Activated T-helper 2 cell treated with anti-CD3 and anti-CD28 coated beads, Interferon-gamma antibody, Interleukin-2, Interleukin-4, amounts not matched to agents 10 μg/mL and 5 μg/mL and 100 μg/mL, durations not matched to agents 14 hours and 24 hours and 36 hours (primary cell): ENCODE results near the gene SPC25. TPM values are rescaled to one million over a fixed set of nuclear protein-coding genes. Genes with fewer than 3 reads are reported as not detected.
"Not testable (repeated sequence)": the region's sequence is repeated elsewhere in the genome, so short reads cannot be mapped to it uniquely, and the experiment has no call there.

Experiments used
- DNase-seq: peaks from one replicate; pipeline ENCODE4 v3.0.0; 2021; ENCODE audit warnings: low spot score
- H3K27ac Mint-ChIP-seq: one replicate; pipeline ENCODE4 v1.8.0; 2021; ENCODE audit warnings: mixed read lengths
- H3K27me3 Mint-ChIP-seq: one replicate; pipeline ENCODE4 v1.8.0; 2021; ENCODE audit warnings: low read depth, mixed read lengths
- H3K36me3 Mint-ChIP-seq: one replicate; pipeline ENCODE4 v1.8.0; 2021; ENCODE audit warnings: low read depth, mixed read lengths
- H3K4me1 Mint-ChIP-seq: one replicate; pipeline ENCODE4 v1.8.0; 2021; ENCODE audit warnings: low read depth, mixed read lengths
- H3K4me3 Mint-ChIP-seq: one replicate; pipeline ENCODE4 v1.8.0; 2021; ENCODE audit warnings: low read depth, mild to moderate bottlenecking, moderate library complexity, mixed read lengths
- H3K9me3 Mint-ChIP-seq: one replicate; pipeline ENCODE4 v1.8.0; 2021; ENCODE audit warnings: mixed read lengths
- intact Hi-C: fragments of 100-400 bp; cut with micrococcal nuclease; formaldehyde crosslinking; loops from one replicate; pipeline ENCODE4 v1.15.1; 2023
- total RNA-seq: library from RNA; stranded (reverse); gene quantifications from 2 replicates; pipeline ENCODE4 v1.2.3, GENCODE V29; 2022

The SPC25 gene
- total RNA-seq, 1 donor from 2014 or later: 18.4 TPM

DNA sequence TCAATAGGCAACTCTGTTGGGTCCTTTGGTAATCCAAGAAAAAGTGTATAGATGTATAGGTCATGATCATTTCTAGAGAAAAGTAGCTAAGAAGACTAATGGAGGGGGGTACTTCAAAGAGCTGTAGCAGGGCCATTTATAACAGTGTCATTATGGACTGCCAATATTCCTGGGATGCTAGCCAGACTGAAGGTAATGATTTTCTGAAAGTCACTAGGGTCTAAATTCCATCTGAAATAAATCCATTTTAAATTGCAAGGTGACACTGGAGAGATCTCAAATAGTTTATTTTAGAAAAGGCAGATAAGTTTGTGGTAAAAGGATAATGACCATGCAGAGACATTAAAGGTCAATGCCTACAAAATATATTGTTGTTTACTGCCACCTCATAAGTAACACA, 4.5 kb upstream of the SPC25 start:
- H3K9me3 Mint-ChIP-seq: no peaks in the 10 kb centered on the region
- no peak overlapping the region for H3K4me3 Mint-ChIP-seq
- intact Hi-C loops: no loop called here
- H3K27me3 Mint-ChIP-seq: peaks cover 53% of the 10 kb centered on the region
- peaks cover 8% of the 10 kb centered on the region for H3K4me1 Mint-ChIP-seq
- H3K36me3 Mint-ChIP-seq: no peaks in the 10 kb centered on the region
- no peak for DNase-seq
- no peak overlapping the region for H3K27ac Mint-ChIP-seq

DNA sequence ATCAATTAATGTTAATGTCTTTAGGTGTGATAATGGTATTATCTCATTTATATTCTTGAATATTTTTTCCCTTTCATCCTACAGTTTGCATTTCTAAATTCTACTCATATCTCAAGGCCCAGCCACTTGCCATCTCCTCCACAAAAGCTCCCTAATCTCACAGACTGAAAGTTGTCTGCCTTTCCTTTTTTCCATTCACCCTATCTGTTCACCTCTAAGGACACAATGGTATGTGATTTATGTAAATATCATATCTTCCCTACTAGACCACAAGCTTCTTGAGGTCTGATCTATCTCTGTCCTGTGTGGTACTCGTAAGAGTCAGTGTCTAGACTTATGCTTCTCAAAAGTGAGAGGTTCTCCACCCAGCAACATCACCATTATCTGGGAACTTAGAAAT, 3.9 kb upstream of the SPC25 start:
- Mint-ChIP-seq H3K4me1 (peaks cover 12% of the 10 kb centered on the region), H3K27me3 (peaks cover 50% of the 10 kb centered on the region), H3K9me3 (no peaks in the 10 kb centered on the region), H3K27ac (no peak overlapping the region), H3K4me3 (no peak overlapping the region), H3K36me3 (peaks cover 4% of the 10 kb centered on the region)
- intact Hi-C loops: no loop called here
- no peak for DNase-seq

DNA sequence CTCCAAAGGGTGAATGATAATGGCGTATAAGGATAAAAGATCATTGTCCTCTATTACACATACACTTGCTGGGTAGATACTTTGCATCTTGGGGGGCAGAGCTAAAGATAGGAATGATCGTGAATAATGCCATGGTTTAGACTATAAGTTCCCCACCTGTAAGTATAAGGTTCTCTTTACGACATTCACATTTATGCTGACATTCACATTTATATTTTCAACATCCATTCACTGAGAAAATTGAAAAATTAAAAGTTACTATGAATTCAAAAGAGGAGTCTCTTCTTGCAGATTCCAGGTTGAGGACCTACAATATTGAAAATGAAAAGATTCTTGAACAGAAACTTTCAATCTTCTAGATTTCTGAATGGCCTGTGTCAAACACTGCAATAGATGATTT, 2.1 kb upstream of the SPC25 start:
- intact Hi-C loops: no loop called here
- Mint-ChIP-seq H3K9me3 (no peaks in the 10 kb centered on the region), H3K4me3 (no peak overlapping the region), H3K4me1 (peaks cover 17% of the 10 kb centered on the region), H3K36me3 (peaks cover 12% of the 10 kb centered on the region), H3K27me3 (peaks cover 44% of the 10 kb centered on the region), H3K27ac (no peak overlapping the region)
- DNase-seq: no peak

DNA sequence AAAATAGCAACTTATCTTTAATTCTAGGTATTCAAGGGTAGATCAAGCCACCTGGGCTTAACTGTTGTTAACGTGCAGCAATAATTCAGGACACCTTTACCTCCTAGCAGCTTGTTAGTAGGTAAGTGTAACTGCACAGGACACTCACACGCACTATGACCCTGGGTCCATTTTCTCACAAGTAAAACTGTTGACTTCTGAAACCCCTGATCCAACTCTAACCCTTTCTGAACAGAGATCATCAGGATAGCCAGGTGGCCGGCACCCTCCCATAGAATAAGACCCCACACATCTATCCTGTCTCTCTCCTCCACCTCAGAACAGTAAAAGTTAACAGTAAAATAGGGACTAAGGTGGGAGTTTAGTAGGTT, 610 bp downstream of the SPC25 start:
- peaks cover 28% of the 10 kb centered on the region for H3K4me1 Mint-ChIP-seq
- peaks cover 25% of the 10 kb centered on the region for H3K27me3 Mint-ChIP-seq
- H3K9me3 Mint-ChIP-seq: no peaks in the 10 kb centered on the region
- H3K36me3 Mint-ChIP-seq: peaks cover 31% of the 10 kb centered on the region
- H3K27ac Mint-ChIP-seq: peak overlapping the region; percentile 89
- no peak for DNase-seq
- intact Hi-C loops: loop anchor here (2.0 kb wide), 1 partner anchor 27 kb away; no protein-coding TSS in a partner anchor
- peak overlapping the region; percentile 96 for H3K4me3 Mint-ChIP-seq

DNA sequence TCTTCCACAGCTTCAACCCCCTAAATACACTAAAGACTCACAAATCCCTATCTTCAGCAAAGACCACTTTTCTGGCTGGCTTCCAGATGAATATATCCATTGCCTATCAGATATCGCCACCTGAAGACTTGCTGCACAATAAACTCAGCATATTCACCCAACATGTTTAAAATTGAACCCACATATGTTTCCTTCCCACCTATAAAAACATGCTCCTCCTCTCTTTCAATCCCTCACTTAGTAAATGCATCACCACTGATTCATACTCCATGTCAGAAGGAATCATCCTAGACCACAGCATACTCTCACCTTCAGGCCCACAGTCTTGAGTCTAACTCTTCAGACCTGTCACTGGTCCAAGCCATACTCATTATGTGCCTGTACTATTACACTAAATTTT, 5.3 kb downstream of the SPC25 start:
- Mint-ChIP-seq H3K4me3 (no peak overlapping the region), H3K9me3 (no peaks in the 10 kb centered on the region), H3K27ac (no peak overlapping the region), H3K36me3 (peaks cover 50% of the 10 kb centered on the region), H3K4me1 (peaks cover 34% of the 10 kb centered on the region), H3K27me3 (no peaks in the 10 kb centered on the region)
- no peak for DNase-seq
- intact Hi-C loops: no loop called here

DNA sequence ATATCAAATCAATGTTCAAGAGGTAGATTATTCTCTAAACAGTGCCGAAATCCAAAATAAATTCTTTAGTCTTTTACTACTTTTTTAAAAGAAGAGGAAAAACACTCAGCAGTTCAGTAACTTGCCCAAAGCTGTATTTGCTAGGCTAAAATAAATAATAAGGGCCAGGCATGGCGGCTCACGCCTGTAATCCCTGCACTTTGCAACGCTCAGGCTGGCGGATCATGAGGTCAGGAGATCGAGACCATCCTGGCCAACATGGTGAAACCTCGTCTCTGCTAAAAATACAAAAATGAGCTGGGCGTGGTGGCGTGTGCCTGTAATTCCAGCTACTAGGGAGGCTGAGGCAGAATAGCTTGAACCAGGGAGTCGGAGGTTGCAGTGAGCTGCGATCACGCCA, 8.1 kb downstream of the SPC25 start:
- H3K9me3 Mint-ChIP-seq, H3K27ac Mint-ChIP-seq, H3K4me3 Mint-ChIP-seq, DNase-seq, H3K27me3 Mint-ChIP-seq, intact Hi-C loops: not testable (repeated sequence)
- peaks cover 42% of the 10 kb centered on the region for H3K36me3 Mint-ChIP-seq
- peaks cover 30% of the 10 kb centered on the region for H3K4me1 Mint-ChIP-seq

DNA sequence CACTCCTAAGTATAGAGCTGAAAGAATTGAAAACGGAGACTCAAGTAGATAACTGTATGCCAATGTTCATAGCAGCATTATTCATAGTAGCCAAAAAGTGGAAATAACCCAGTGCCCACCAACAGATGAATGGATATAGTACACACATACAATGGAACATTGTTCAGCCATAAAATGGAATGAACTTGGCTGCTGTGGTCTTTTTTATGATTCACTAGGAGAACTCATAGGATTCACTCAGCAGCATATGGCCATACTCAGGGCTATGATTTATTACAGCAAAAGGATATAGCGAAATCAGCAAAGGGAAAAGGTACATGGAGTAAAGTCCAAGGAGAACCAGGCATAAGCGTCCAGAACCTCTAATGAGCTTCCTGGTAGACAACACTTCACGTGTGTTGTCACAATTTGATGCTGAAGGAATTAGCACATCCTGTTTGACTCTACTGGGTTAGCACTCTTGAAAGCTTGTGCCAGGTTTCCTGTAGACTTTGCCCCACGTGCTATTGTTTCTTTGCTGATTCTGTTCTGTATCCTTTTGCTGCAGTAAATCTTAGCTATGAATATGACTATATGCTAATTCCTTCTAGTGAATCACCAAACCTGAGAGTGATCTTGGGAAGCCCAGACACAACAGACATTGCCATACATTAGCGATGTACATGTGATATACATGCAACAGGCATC, 15.7 kb downstream of the SPC25 start:
- no peaks in the 10 kb centered on the region for H3K9me3 Mint-ChIP-seq
- peaks cover 54% of the 10 kb centered on the region for H3K36me3 Mint-ChIP-seq

DNA sequence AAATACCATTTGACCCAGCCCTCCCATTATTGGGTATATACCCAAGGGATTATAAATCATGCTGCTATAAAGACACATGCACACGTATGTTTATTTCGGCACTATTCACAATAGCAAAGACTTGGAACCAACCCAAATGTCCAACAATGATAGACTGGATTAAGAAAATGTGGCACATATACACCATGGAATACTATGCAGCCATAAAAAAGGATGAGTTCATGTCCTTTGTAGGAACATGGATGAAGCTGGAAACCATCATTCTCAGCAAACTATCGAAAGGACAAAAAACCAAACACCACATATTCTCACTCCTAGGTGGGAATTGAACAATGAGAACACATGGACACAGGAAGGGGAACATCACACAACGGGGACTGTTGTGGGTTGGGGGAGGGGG, 19.4 kb downstream of the SPC25 start:
- H3K4me3 Mint-ChIP-seq, DNase-seq, intact Hi-C loops, H3K27me3 Mint-ChIP-seq, H3K9me3 Mint-ChIP-seq, H3K27ac Mint-ChIP-seq, H3K4me1 Mint-ChIP-seq: not testable (repeated sequence)
- H3K36me3 Mint-ChIP-seq: peaks cover 77% of the 10 kb centered on the region

More for the DNA sequence above, 15.7 kb downstream of the SPC25 start:
- peaks cover 10% of the 10 kb centered on the region for H3K4me1 Mint-ChIP-seq
- intact Hi-C loops: no loop called here
- H3K27ac Mint-ChIP-seq: no peak overlapping the region
- H3K27me3 Mint-ChIP-seq: no peaks in the 10 kb centered on the region
- H3K4me3 Mint-ChIP-seq: no peak overlapping the region
- no peak for DNase-seq

DNA sequence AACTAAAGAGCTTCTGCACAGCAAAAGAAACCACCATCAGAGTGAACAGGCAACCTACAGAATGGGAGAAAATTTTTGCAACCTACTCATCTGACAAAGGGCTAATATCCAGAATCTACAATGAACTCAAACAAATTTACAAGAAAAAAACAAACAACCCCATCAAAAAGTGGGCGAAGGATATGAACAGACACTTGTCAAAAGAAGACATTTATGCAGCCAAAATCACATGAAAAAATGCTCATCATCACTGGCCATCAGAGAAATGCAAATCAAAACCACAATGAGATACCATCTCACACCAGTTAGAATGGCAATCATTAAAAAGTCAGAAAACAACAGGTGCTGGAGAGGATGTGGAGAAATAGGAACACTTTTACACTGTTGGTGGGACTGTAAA, 19.9 kb downstream of the SPC25 start:
- H3K36me3 Mint-ChIP-seq: peaks cover 78% of the 10 kb centered on the region
- DNase-seq, H3K27ac Mint-ChIP-seq, H3K4me3 Mint-ChIP-seq, H3K27me3 Mint-ChIP-seq, H3K4me1 Mint-ChIP-seq, intact Hi-C loops, H3K9me3 Mint-ChIP-seq: not testable (repeated sequence)

DNA sequence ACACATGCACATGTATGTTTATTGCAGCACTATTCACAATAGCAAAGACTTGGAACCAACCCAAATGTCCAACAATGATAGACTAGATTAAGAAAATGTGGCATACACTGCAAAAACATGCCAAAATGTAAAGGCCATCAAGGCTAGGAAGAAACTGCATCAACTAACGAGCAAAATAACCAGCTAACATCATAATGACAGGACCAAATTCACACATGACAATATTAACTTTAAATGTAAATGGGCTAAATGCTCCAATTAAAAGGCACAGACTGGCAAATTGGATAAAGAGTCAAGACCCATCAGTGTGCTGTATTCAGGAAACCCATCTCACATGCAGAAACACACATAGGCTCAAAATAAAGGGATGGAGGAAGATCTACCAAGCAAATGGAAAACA, 23.1 kb downstream of the SPC25 start:
- H3K27me3 Mint-ChIP-seq, H3K27ac Mint-ChIP-seq, intact Hi-C loops, H3K4me1 Mint-ChIP-seq, H3K4me3 Mint-ChIP-seq, H3K9me3 Mint-ChIP-seq, DNase-seq: not testable (repeated sequence)
- H3K36me3 Mint-ChIP-seq: peaks cover 74% of the 10 kb centered on the region

DNA sequence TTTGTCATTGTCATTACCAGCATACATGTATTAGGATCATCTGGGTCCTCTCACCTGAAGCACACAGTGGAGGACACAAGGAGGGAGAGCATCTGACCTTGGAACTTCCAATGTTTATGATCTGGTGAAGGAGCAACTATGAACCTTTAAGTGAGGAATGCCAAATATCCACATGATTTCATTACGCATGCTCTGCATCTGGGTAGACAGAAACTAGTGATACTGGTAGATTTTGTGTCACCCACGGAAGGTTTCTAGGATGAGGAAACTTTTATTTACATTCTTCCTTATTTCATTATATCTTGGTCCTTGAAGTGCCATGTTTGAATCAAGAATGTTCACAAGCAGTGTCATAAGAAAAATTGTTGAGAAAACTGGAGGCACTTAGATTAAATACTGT, 32.1 kb downstream of the SPC25 start:
- Mint-ChIP-seq H3K36me3 (peaks cover 54% of the 10 kb centered on the region), H3K4me1 (no peaks in the 10 kb centered on the region), H3K27me3 (no peaks in the 10 kb centered on the region), H3K27ac (no peak overlapping the region), H3K9me3 (no peaks in the 10 kb centered on the region), H3K4me3 (no peak overlapping the region)
- no peak for DNase-seq
- intact Hi-C loops: no loop called here

DNA sequence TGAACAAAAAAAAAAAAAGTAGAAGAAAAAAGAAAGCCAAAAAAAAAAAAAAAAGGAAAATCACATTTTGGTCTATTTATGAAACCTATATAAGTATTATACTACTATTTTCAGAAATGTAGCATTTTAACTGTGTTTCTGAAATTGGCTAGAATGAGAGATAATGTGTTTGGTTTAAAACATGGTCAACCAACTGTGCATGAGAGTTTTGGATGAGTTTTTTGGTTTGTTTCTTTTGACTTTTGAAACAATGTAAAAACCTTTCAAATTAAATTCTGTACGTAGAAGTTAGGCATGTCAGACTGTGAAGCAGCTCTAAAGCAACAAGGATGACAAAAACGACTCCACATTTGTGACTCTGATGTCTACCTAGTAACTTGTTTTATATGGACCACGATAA, 34.6 kb downstream of the SPC25 start:
- H3K9me3 Mint-ChIP-seq: no peaks in the 10 kb centered on the region
- no peak overlapping the region for H3K4me3 Mint-ChIP-seq
- no peaks in the 10 kb centered on the region for H3K4me1 Mint-ChIP-seq
- H3K27ac Mint-ChIP-seq: no peak overlapping the region
- DNase-seq: no peak
- H3K36me3 Mint-ChIP-seq: peaks cover 44% of the 10 kb centered on the region
- intact Hi-C loops: no loop called here
- H3K27me3 Mint-ChIP-seq: no peaks in the 10 kb centered on the region

DNA sequence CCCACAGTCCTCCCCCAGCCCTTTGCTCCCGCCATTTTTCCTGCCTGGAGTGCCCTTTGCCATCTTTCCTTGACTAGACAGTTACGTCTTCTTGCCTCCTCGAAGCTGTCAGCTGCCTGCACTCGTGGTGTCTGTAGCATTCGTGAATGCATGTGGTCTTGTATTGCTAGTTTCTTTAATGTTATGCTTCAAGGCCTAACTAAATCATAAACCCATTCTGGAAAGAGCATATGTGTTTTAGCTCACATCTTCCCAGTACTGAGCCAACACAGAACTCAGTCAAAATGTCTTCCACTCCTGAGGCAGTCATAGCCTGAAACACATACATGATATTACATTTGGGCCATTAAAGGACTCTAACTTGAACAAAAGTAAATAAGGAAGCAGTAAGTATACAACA, 35.6 kb downstream of the SPC25 start:
- Mint-ChIP-seq H3K27ac (no peak overlapping the region), H3K27me3 (no peaks in the 10 kb centered on the region), H3K4me3 (no peak overlapping the region), H3K4me1 (no peaks in the 10 kb centered on the region), H3K9me3 (no peaks in the 10 kb centered on the region), H3K36me3 (peaks cover 43% of the 10 kb centered on the region)
- intact Hi-C loops: no loop called here
- no peak for DNase-seq

DNA sequence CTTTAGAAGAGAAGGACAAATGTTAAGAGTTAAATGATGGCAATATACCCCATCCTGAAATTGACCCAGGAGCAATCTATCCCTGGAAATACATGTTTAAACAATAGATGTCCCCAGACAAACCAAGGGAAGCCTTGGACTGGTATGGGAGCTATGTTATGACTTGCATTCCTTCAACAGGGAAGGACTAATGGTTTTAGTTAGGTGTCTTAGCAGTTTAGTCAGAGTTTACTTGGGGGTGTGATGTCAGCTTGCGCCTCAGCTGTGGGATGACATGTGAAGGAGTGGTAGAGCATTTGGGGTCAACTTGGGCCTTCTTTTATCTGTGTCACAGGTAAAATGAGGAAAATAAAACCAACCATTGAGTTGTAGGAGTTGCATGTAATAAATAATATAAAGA, 36.8 kb downstream of the SPC25 start:
- H3K27me3 Mint-ChIP-seq: no peaks in the 10 kb centered on the region
- no peaks in the 10 kb centered on the region for H3K4me1 Mint-ChIP-seq
- intact Hi-C loops: no loop called here

More for the DNA sequence above, 36.8 kb downstream of the SPC25 start:
- no peak for DNase-seq
- Mint-ChIP-seq H3K4me3 (no peak overlapping the region), H3K36me3 (peaks cover 36% of the 10 kb centered on the region), H3K27ac (no peak overlapping the region), H3K9me3 (no peaks in the 10 kb centered on the region)
